HEK293T (cell line): ENCODE results near the gene ADSS1.

Source experiments
- CTBP1 ChIP-seq: fragments of 450-650 bp; IDR thresholded peaks from 2 replicates; pipeline ENCODE4 v1.6.1; 2016; ENCODE audit warnings: borderline replicate concordance
- FOXM1 ChIP-seq: fragments of 450-650 bp; IDR thresholded peaks from 2 replicates; pipeline ENCODE4 v1.6.1; 2017; ENCODE audit warnings: mild to moderate bottlenecking, borderline replicate concordance
- LEF1 ChIP-seq: fragments of 450-650 bp; IDR thresholded peaks from 2 replicates; pipeline ENCODE4 v1.6.1; 2017; ENCODE audit warnings: mild to moderate bottlenecking, borderline replicate concordance
- NFRKB ChIP-seq: fragments of 450-650 bp; IDR thresholded peaks from 2 replicates; pipeline ENCODE4 v1.6.1; 2016; ENCODE audit warnings: mild to moderate bottlenecking, moderate library complexity
- TARDBP ChIP-seq: fragments of 450-650 bp; IDR thresholded peaks from 2 replicates; pipeline ENCODE4 v1.6.1; 2016

GRCh38 chr14:104699426-104699748, 24.6 kb upstream of the ADSS1 start:
- TF ChIP-seq LEF1 (no peak), CTBP1 (no peak), NFRKB (no peak), TARDBP (no peak), FOXM1 (no peak)
